Testis (tissue), 2 donors: ENCODE measurements around the gene TMEM62.

Source experiments
- POLR2A ChIP-seq: fragments of 450-650 bp; IDR thresholded peaks from one replicate; pipeline ENCODE4 v1.6.1; 2017; ENCODE audit warnings: antibody characterized with exemption, mild to moderate bottlenecking, moderate library complexity
- TF ChIP-seq, protein P1 (sequence below), 3 experiments: fragments of 450-650 bp in 2 of 3; fragments of 200-600 bp in 1 of 3; sonication (generic) in 1 of 3; IDR thresholded peaks; one replicate each; pipeline ENCODE4 v1.5.1; 2016 to 2019; ENCODE audit warnings: antibody characterized with exemption in 3 of 3, mild to moderate bottlenecking in 2 of 3, moderate library complexity in 1 of 3

DNA sequence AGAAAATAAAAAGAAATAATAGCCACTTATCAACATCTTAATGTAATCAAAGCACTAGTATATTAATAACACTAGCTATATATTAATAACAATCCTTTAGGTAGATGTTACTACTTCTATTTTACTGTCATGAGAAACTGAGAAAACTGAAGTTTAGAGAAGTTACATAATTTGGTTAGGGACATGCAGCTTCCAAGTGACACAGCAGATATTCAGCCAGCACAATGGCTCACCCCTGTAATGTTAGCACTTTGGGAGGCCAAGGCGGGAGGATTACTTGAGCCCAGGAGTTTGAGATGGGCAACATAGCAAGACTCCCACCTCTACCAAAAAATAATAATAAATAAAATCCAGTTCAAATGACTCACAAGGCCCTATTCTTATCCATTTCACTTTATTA, 25.6 kb upstream of the TMEM62 start:
- TF ChIP-seq, protein P1, sequence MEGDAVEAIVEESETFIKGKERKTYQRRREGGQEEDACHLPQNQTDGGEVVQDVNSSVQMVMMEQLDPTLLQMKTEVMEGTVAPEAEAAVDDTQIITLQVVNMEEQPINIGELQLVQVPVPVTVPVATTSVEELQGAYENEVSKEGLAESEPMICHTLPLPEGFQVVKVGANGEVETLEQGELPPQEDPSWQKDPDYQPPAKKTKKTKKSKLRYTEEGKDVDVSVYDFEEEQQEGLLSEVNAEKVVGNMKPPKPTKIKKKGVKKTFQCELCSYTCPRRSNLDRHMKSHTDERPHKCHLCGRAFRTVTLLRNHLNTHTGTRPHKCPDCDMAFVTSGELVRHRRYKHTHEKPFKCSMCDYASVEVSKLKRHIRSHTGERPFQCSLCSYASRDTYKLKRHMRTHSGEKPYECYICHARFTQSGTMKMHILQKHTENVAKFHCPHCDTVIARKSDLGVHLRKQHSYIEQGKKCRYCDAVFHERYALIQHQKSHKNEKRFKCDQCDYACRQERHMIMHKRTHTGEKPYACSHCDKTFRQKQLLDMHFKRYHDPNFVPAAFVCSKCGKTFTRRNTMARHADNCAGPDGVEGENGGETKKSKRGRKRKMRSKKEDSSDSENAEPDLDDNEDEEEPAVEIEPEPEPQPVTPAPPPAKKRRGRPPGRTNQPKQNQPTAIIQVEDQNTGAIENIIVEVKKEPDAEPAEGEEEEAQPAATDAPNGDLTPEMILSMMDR (IDR thresholded peaks at IDR 0.05): no peak
- no peak for TF ChIP-seq POLR2A
